Measurements from ENCODE around the gene PPM1M.
A peak's percentile ranks its signal among the peaks of the same experiment; 100 is the strongest.

The PPM1M gene

GRCh38 chr3:52245322-52246263, at the start of gene PPM1M:
TSS of gene PPM1M (plus strand) at chr3:52245759. CDS start at chr3:52245825, 66 bp downstream.
- H3K4me3 ChIP-seq (ENCODE audit: low read depth, low read length) = peak within 1 kb of the TSS; percentile 55
- no peak for DNase-seq (ENCODE audit: low read depth)

- no peak overlapping the region for H3K4me3 ChIP-seq (ENCODE audit: low read depth, low read length)
- DNase-seq (ENCODE audit: low read depth) = no peak
Observed at GRCh38 chr3:52195823-52196331, 49.7 kb upstream of the PPM1M start.

- no peak overlapping the region for H3K4me3 ChIP-seq (ENCODE audit: low read depth, low read length)
- DNase-seq (ENCODE audit: low read depth) = no peak
Observed at GRCh38 chr3:52196977-52197376, 48.6 kb upstream of the PPM1M start.

DNA sequence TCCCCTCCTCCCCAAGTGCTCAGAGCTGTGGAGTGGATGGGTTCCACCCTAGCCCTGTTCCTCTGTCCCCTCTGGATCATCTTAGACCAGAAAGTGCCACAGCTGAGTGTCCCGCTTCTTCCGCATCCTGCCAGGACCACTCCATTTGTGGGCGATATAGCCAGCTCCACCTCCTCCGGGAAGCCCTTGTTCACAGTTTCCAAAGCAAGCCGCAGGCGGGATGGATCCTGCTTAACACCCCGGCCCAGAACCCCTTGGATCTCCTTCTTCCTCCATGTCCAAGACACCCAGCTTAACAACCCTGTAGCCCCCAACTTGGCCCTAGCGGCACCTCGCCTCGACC, 48.1 kb upstream of the PPM1M start:
- peak overlapping the region; percentile 86 for H3K4me3 ChIP-seq (ENCODE audit: low read depth, low read length)
- no peak for DNase-seq (ENCODE audit: low read depth)

GRCh38 chr3:52197842-52198625, 47.5 kb upstream of the PPM1M start, which contains the start of gene ALAS1:
TSS of gene ALAS1 (plus strand) at chr3:52198160. CDS start at chr3:52199242, 1,082 bp downstream.
- peak; percentile 46 for DNase-seq (ENCODE audit: low read depth)
- H3K4me3 ChIP-seq (ENCODE audit: low read depth, low read length) = peak within 1 kb of the TSS; percentile 86

- peak overlapping the region; percentile 86 for H3K4me3 ChIP-seq (ENCODE audit: low read depth, low read length)
Observed at GRCh38 chr3:52198643-52199608, 46.6 kb upstream of the PPM1M start.

GRCh38 chr3:52200981-52201679, 44.4 kb upstream of the PPM1M start:
- H3K4me3 ChIP-seq (ENCODE audit: low read depth, low read length) = no peak overlapping the region
- DNase-seq (ENCODE audit: low read depth) = no peak

More at GRCh38 chr3:52198643-52199608, 46.6 kb upstream of the PPM1M start:
- no peak for DNase-seq (ENCODE audit: low read depth)

GRCh38 chr3:52202384-52203077, 43.0 kb upstream of the PPM1M start:
- DNase-seq (ENCODE audit: low read depth) = no peak

GRCh38 chr3:52203701-52204100, 41.9 kb upstream of the PPM1M start:
- no peak for DNase-seq (ENCODE audit: low read depth)
- H3K4me3 ChIP-seq (ENCODE audit: low read depth, low read length) = no peak overlapping the region

More at GRCh38 chr3:52202384-52203077, 43.0 kb upstream of the PPM1M start:
- H3K4me3 ChIP-seq (ENCODE audit: low read depth, low read length) = no peak overlapping the region

GRCh38 chr3:52204337-52205073, 41.1 kb upstream of the PPM1M start:
- no peak for DNase-seq (ENCODE audit: low read depth)
- no peak overlapping the region for H3K4me3 ChIP-seq (ENCODE audit: low read depth, low read length)

DNA sequence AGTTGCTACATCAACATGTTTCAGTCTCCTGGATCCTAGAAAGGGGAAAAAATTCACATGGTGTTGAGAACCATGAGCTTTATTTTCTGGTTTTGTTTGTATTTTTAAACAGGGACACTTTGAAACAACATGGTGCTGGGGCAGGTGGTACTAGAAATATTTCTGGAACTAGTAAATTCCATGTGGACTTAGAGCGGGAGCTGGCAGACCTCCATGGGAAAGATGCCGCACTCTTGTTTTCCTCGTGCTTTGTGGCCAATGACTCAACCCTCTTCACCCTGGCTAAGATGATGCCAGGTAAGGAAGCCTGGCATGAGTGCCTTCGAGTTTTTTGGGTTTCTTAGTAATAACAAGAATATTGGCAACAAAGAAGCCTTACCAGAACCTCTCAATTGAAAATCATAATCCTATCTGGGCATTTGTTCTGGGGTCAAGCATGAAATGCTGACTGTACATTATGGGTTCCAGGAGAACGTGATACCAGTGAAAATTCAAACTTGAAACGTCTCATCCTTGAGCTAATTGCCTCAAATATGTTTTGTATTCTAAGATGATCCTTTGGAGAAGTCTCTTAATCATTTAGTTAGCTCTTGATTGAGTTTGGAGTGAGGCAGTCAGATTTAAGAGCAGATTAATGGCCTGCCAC, 39.7 kb upstream of the PPM1M start:
- no peak for DNase-seq (ENCODE audit: low read depth)
- no peak overlapping the region for H3K4me3 ChIP-seq (ENCODE audit: low read depth, low read length)

DNA sequence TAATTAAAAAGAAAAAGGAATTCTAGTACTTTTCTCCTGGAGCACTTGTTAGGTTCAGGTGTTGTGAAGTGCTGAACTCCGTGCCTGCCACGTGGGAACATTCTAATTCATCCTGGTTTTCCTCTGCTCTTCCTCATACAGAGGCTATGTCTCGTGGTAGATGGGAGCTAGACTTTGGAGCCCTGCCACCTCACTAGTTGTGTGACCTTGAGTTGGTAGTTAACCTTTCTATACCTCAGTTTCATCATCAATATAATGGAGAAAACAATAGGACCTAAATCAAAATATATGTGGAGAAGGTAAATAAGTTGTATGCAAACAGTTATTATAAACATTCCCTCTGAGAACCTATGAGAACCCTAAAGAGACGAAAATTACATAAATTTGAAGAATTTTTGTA, 37.0 kb upstream of the PPM1M start:
- H3K4me3 ChIP-seq (ENCODE audit: low read depth, low read length) = no peak overlapping the region
- no peak for DNase-seq (ENCODE audit: low read depth)

DNA sequence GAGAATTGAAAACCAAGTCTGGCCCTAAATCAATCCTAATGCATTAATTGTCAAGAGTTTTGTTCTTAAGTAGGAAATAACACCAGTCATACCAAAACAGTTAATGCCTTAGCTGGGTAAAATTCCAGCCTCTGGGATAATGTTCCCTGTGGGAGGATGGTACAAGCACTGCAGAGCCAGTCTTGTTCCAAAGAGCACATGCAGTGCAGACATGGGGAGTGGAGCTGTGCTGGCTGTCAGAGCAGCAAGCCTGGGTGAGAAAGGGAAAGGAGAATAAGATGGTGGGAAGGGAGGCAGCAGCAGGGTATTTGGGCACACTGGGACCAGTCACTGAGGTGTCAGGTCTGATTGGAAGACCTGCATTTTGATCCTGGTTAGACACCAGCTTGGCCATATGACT, 35.5 kb upstream of the PPM1M start:
- H3K4me3 ChIP-seq (ENCODE audit: low read depth, low read length) = no peak overlapping the region
- no peak for DNase-seq (ENCODE audit: low read depth)

DNA sequence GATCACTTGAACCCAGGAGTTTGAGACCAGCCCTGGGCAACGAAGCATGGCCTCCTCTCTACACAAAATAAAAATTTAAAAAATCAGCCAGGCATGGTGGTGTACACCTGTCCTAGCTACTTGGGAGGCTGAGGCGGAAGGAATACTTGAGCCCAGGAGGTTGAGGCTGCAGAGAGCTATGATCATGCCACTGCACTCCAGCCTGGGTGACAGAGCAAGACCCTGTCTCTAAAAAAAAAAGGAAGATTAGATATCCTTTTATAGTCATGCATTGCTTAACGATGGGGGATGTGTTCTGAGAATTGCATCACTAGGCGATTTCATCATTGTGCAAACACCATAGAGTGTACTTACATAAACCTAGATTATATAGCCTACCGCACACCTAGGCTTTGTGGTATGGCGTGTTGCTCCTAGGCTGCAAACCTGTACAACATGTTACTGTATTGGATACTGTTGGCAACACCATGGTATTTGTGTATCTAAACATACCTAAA, 35.0 kb upstream of the PPM1M start:
- no peak overlapping the region for H3K4me3 ChIP-seq (ENCODE audit: low read depth, low read length)
- peak; percentile 33 for DNase-seq (ENCODE audit: low read depth)

GRCh38 chr3:52211268-52211891, 34.2 kb upstream of the PPM1M start:
- DNase-seq (ENCODE audit: low read depth) = no peak
- no peak overlapping the region for H3K4me3 ChIP-seq (ENCODE audit: low read depth, low read length)

- DNase-seq (ENCODE audit: low read depth) = no peak
- no peak overlapping the region for H3K4me3 ChIP-seq (ENCODE audit: low read depth, low read length)
Observed at GRCh38 chr3:52213005-52213404, 32.6 kb upstream of the PPM1M start.
